PFSK-1 (cell line): ENCODE results near the gene PRMT7.

Experiments
- FOXP2 ChIP-seq: optimal IDR thresholded peaks from 2 replicates; pipeline ENCODE3; 2011; ENCODE audit warnings: borderline replicate concordance, control low read depth, inconsistent platforms; ENCODE audit not compliant: insufficient read depth; ENCODE audit errors: extremely low read length, extremely low read depth
- POLR2AphosphoS5 ChIP-seq: IDR thresholded peaks from 2 replicates; pipeline ENCODE4 v1.6.1; 2012; ENCODE audit warnings: low read depth, mild to moderate bottlenecking, control low read depth, low read length, moderate library complexity
- SIN3A ChIP-seq: IDR thresholded peaks from 2 replicates; pipeline ENCODE4 v1.6.1; 2012; ENCODE audit warnings: mild to moderate bottlenecking, low read length, moderate library complexity, borderline replicate concordance; ENCODE audit not compliant: insufficient read depth
- TAF1 ChIP-seq: IDR thresholded peaks from 2 replicates; pipeline ENCODE4 v1.6.1; 2012; ENCODE audit warnings: low read length, control low read depth, borderline replicate concordance; ENCODE audit not compliant: insufficient read depth
- TF ChIP-seq, protein P1 (sequence below), 2 experiments: IDR thresholded peaks; 2 replicates each; pipeline versions ENCODE4 v1.6.1 to v1.8.0; 2011 to 2012; ENCODE audit warnings: low read depth in 2 of 2, low read length in 2 of 2, control low read depth in 1 of 2, inconsistent platforms in 1 of 2, mild to moderate bottlenecking in 1 of 2, moderate library complexity in 1 of 2; ENCODE audit not compliant: insufficient read depth in 1 of 2

GRCh38 chr16:68401871-68402747 is 91.3 kb downstream of the PRMT7 start:
- no peak for TF ChIP-seq TAF1
- TF ChIP-seq, protein P1, sequence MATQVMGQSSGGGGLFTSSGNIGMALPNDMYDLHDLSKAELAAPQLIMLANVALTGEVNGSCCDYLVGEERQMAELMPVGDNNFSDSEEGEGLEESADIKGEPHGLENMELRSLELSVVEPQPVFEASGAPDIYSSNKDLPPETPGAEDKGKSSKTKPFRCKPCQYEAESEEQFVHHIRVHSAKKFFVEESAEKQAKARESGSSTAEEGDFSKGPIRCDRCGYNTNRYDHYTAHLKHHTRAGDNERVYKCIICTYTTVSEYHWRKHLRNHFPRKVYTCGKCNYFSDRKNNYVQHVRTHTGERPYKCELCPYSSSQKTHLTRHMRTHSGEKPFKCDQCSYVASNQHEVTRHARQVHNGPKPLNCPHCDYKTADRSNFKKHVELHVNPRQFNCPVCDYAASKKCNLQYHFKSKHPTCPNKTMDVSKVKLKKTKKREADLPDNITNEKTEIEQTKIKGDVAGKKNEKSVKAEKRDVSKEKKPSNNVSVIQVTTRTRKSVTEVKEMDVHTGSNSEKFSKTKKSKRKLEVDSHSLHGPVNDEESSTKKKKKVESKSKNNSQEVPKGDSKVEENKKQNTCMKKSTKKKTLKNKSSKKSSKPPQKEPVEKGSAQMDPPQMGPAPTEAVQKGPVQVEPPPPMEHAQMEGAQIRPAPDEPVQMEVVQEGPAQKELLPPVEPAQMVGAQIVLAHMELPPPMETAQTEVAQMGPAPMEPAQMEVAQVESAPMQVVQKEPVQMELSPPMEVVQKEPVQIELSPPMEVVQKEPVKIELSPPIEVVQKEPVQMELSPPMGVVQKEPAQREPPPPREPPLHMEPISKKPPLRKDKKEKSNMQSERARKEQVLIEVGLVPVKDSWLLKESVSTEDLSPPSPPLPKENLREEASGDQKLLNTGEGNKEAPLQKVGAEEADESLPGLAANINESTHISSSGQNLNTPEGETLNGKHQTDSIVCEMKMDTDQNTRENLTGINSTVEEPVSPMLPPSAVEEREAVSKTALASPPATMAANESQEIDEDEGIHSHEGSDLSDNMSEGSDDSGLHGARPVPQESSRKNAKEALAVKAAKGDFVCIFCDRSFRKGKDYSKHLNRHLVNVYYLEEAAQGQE (IDR thresholded peaks at IDR 0.05; ENCODE audit: insufficient read depth in 1 of 2, low read depth in 2 of 2, low read length in 2 of 2) = no peak
- no peak for TF ChIP-seq POLR2AphosphoS5
- TF ChIP-seq SIN3A = no peak
- no peak for TF ChIP-seq FOXP2
